ENCODE results near the gene TBCC.

GRCh38 chr6:42697268-42697655 is 48.6 kb downstream of the TBCC start:
- TF ChIP-seq CTCF (IDR thresholded peaks at IDR 0.05) (no peak), POLR2A (IDR thresholded peaks at IDR 0.05) (no peak)

Measured in heart left ventricle (tissue), 13 donors.